HepG2 (cell line): ENCODE data around the gene SARNP. TPM values are rescaled to one million over a fixed set of nuclear protein-coding genes. Genes with fewer than 3 reads are reported as not detected.

ENCODE experiments used
- ATAC-seq: fragments of 200-7000 bp; cut with Tn5 transposase; 3 replicates; pipeline ENCODE4 v1.9.1; 2020; ENCODE audit warnings: mild to moderate bottlenecking, moderate library complexity
- BruUV-seq: library from RNA; stranded (reverse); fragments of 400-500 nt; replicated peaks from 2 replicates; lab custom pipeline; 2021; lab: Mats Ljungman, UMichigan
- CTCF ChIA-PET: fragments of 300-600 bp; formaldehyde crosslinking; extraction: SDS; loops from one replicate; lab custom pipeline; 2021; ENCODE audit warnings: low total read pairs, inconsistent platforms, low intra/inter-chr PET ratio; lab: Yijun Ruan, JAX
- POLR2A ChIA-PET: fragments of 350-600 bp; sonication (Branson Sonifier 250); formaldehyde crosslinking; loops from one replicate; lab custom pipeline; 2020; ENCODE audit warnings: antibody characterized with exemption, inconsistent platforms; lab: Yijun Ruan, JAX
- DNase-seq: peaks from one replicate; pipeline ENCODE4 v3.0.0-alpha.2; 2015; ENCODE audit warnings: low spot score
- FAIRE-seq: peaks from 3 replicates; lab custom pipeline; 2011; peaks lifted over from hg19 to GRCh38; lab: Jason Lieb, UNC
- H2AFZ ChIP-seq: one replicate; pipeline ENCODE4 v1.6.1; 2011; ENCODE audit warnings: low read length, inconsistent platforms
- H3K27ac ChIP-seq: fragments of 300-600 bp; 3 replicates; pipeline ENCODE4 v1.8.0; 2011; ENCODE audit warnings: mixed run types, mild to moderate bottlenecking, mixed read lengths, low read length, inconsistent platforms; ENCODE audit not compliant: insufficient read depth; ENCODE audit errors: extremely low read length
- H3K27me3 ChIP-seq, 2 experiments: fragments of 200-600 bp in 1 of 2; 2 replicates in 1 of 2; 3 replicates in 1 of 2; pipeline versions ENCODE4 v1.6.0 to v1.8.0; 2011; ENCODE audit warnings: low read length in 2 of 2, mild to moderate bottlenecking in 2 of 2, moderate library complexity in 2 of 2, inconsistent platforms in 1 of 2; ENCODE audit not compliant: insufficient read depth in 2 of 2, control insufficient read depth in 1 of 2
- H3K36me3 ChIP-seq, 2 experiments: fragments of 200-600 bp in 1 of 2; replicated peaks in 1 of 2; 2 replicates in 1 of 2; 3 replicates in 1 of 2; pipeline versions ENCODE4 v1.5.1 to v1.8.0; 2011; ENCODE audit warnings: low read length in 2 of 2, inconsistent platforms in 1 of 2; ENCODE audit not compliant: insufficient read depth in 2 of 2, control insufficient read depth in 1 of 2
- H3K4me1 ChIP-seq: 2 replicates; pipeline ENCODE4 v1.5.1; 2012; ENCODE audit warnings: low read length, inconsistent platforms; ENCODE audit not compliant: insufficient read depth
- H3K4me2 ChIP-seq: 2 replicates; pipeline ENCODE4 v1.6.0; 2011; ENCODE audit warnings: low read depth, low read length, inconsistent platforms
- H3K4me3 ChIP-seq, 3 experiments: fragments of 200-600 bp in 1 of 3; sonication (generic), shearing (Covaris generic) in 1 of 3; replicated peaks in 1 of 3; 2 replicates each; pipeline ENCODE4 v1.5.1; 2011 to 2016; ENCODE audit warnings: low read length in 3 of 3, inconsistent platforms in 2 of 3, low read depth in 2 of 3, mild to moderate bottlenecking in 2 of 3, control low read depth in 1 of 3, mixed read lengths in 1 of 3; ENCODE audit not compliant: insufficient read depth in 1 of 3
- H3K79me2 ChIP-seq: one replicate; pipeline ENCODE4 v1.6.1; 2011; ENCODE audit warnings: low read length, inconsistent platforms; ENCODE audit not compliant: insufficient read depth
- H3K9ac ChIP-seq: 2 replicates; pipeline ENCODE4 v1.6.0; 2011; ENCODE audit warnings: mild to moderate bottlenecking, low read depth, low read length, inconsistent platforms; ENCODE audit not compliant: insufficient read depth
- H3K9me3 ChIP-seq: 2 replicates; pipeline ENCODE4 v1.5.1; 2012; ENCODE audit warnings: mild to moderate bottlenecking, low read length
- H4K20me1 ChIP-seq: 2 replicates; pipeline ENCODE4 v1.6.0; 2011; ENCODE audit warnings: inconsistent platforms, mild to moderate bottlenecking, low read length, moderate library complexity; ENCODE audit not compliant: insufficient read depth
- CBFB ChIP-seq: sonication (generic); formaldehyde crosslinking; IDR thresholded peaks from 2 replicates; pipeline ENCODE4 v1.4.0; 2020; ENCODE audit warnings: missing genetic modification reagents
- CCAR2 ChIP-seq: fragments of 200-400 bp; formaldehyde crosslinking; optimal IDR thresholded peaks from 2 replicates; pipeline ENCODE3; 2018; ENCODE audit warnings: low read depth, mild to moderate bottlenecking, low read length, moderate library complexity
- DMAP1 ChIP-seq: IDR thresholded peaks from 2 replicates; pipeline ENCODE4 v1.6.1; 2016
- ETV5 ChIP-seq: IDR thresholded peaks from 2 replicates; pipeline ENCODE4 v1.6.1; 2018; ENCODE audit warnings: missing biosample characterization, missing genetic modification reagents, inconsistent platforms, borderline replicate concordance
- EZH2 ChIP-seq: conservative IDR thresholded peaks from 2 replicates; pipeline ENCODE4 v1.6.1; 2012; ENCODE audit warnings: mild to moderate bottlenecking, low read depth, low read length, moderate library complexity
- FOXC1 ChIP-seq: sonication (generic); formaldehyde crosslinking; IDR thresholded peaks from 2 replicates; pipeline ENCODE4 v1.8.0; 2022; ENCODE audit warnings: mild to moderate bottlenecking, missing genetic modification reagents, borderline replicate concordance
- GTF2F1 ChIP-seq: fragments of 150-350 bp; IDR thresholded peaks from 2 replicates; pipeline ENCODE4 v1.6.1; 2014; ENCODE audit warnings: low read length
- HNRNPL ChIP-seq: fragments of 200-400 bp; formaldehyde crosslinking; IDR thresholded peaks from 2 replicates; pipeline ENCODE4 v1.6.1; 2017; ENCODE audit warnings: mild to moderate bottlenecking, low read depth, low read length
- HOXA3 ChIP-seq: sonication (generic); formaldehyde crosslinking; IDR thresholded peaks from 2 replicates; pipeline ENCODE4 v1.5.0; 2020; ENCODE audit warnings: missing genetic modification reagents
- KDM4B ChIP-seq: sonication (generic); formaldehyde crosslinking; IDR thresholded peaks from 2 replicates; pipeline ENCODE4 v1.4.0; 2020; ENCODE audit warnings: missing genetic modification reagents
- MAFG ChIP-seq: sonication (generic); formaldehyde crosslinking; IDR thresholded peaks from 2 replicates; pipeline ENCODE4 v1.5.1; 2020; ENCODE audit warnings: mild to moderate bottlenecking, missing genetic modification reagents
- TEAD2 ChIP-seq: sonication (generic); formaldehyde crosslinking; IDR thresholded peaks from 2 replicates; pipeline ENCODE4 v1.9.0; 2021; ENCODE audit warnings: missing genetic modification reagents
- ZNF253 ChIP-seq: sonication (generic); formaldehyde crosslinking; IDR thresholded peaks from 2 replicates; pipeline ENCODE4 v1.8.0; 2022; ENCODE audit warnings: mild to moderate bottlenecking, missing genetic modification reagents, borderline replicate concordance
- ZNF343 ChIP-seq: sonication (generic); formaldehyde crosslinking; IDR thresholded peaks from 2 replicates; pipeline ENCODE4 v1.4.0; 2020; ENCODE audit warnings: mild to moderate bottlenecking, missing genetic modification reagents
- ZNF549 ChIP-seq: sonication (generic); formaldehyde crosslinking; IDR thresholded peaks from 2 replicates; pipeline ENCODE4 v1.5.0; 2020; ENCODE audit warnings: missing genetic modification reagents
- ZNF619 ChIP-seq: sonication (generic); formaldehyde crosslinking; IDR thresholded peaks from 2 replicates; pipeline ENCODE4 v1.4.0; 2020; ENCODE audit warnings: mild to moderate bottlenecking, missing genetic modification reagents
- WGBS: methylation state at CpG from one replicate; pipeline ENCODE4 v1.1.6; 2017; ENCODE audit warnings: low lambda C conversion rate; 5-methylcytosine and 5-hydroxymethylcytosine counted together
- in situ Hi-C: cut with HindIII; loops from 2 replicates; pipeline ENCODE4 v1.10.0; 2017; ENCODE audit warnings: low pct_unique_long_range_greater_than_20kb; ENCODE audit not compliant: extremely low pct_ligation_motif_present
- intact Hi-C: fragments of 100-400 bp; cut with micrococcal nuclease; formaldehyde crosslinking; loops from one replicate; pipeline ENCODE4 v1.10.0; 2022; ENCODE audit not compliant: unreplicated experiment
- polyA plus RNA-seq, 8 experiments: library from polyadenylated mRNA; depleted of rRNA in 3 of 8; stranded (reverse) in 7 of 8; unstranded in 1 of 8; fragments of >200 nt; fragmentation: Illumina TruSeq in 4 of 8; extraction: Trizol in 4 of 8; gene quantifications; 2 replicates each; pipeline versions ENCODE4 v1.2.1 to v1.2.3, GENCODE V29; 2011 to 2016; ENCODE audit warnings: low read depth in 4 of 8, missing spikeins in 1 of 8, mixed read lengths in 1 of 8; ENCODE audit not compliant: insufficient read depth in 1 of 8
- total RNA-seq, 5 experiments: library from RNA; depleted of rRNA; stranded (reverse); fragments of >200 nt; fragmentation: Illumina TruSeq; extraction: Trizol; gene quantifications; 2 replicates each; pipeline ENCODE4 v1.2.3, GENCODE V29; 2016; ENCODE audit warnings: low read depth in 1 of 5
- TF ChIP-seq, protein P1 (sequence below): sonication (generic); formaldehyde crosslinking; IDR thresholded peaks from 2 replicates; pipeline ENCODE4 v1.5.1; 2020; ENCODE audit warnings: missing genetic modification reagents, mild to moderate bottlenecking, borderline replicate concordance
- TF ChIP-seq, protein P2 (sequence below): sonication (generic); formaldehyde crosslinking; IDR thresholded peaks from 2 replicates; pipeline ENCODE4 v1.8.0; 2022; ENCODE audit warnings: missing genetic modification reagents, mild to moderate bottlenecking, moderate library complexity, borderline replicate concordance
- TF ChIP-seq, protein P3 (sequence below): sonication (generic); formaldehyde crosslinking; conservative IDR thresholded peaks from 2 replicates; pipeline ENCODE4 v1.4.0; 2020; ENCODE audit warnings: missing genetic modification reagents
- TF ChIP-seq, protein P4 (sequence below): IDR thresholded peaks from 2 replicates; pipeline ENCODE4 v1.6.1; 2012; ENCODE audit warnings: inconsistent platforms

Gene SARNP
- total and polyA plus RNA-seq, 2 of the 13 experiments (the other 11 are each of a cell fraction or from before 2014, with no cell fraction given) = 59.0 to 95.4 TPM

DNA sequence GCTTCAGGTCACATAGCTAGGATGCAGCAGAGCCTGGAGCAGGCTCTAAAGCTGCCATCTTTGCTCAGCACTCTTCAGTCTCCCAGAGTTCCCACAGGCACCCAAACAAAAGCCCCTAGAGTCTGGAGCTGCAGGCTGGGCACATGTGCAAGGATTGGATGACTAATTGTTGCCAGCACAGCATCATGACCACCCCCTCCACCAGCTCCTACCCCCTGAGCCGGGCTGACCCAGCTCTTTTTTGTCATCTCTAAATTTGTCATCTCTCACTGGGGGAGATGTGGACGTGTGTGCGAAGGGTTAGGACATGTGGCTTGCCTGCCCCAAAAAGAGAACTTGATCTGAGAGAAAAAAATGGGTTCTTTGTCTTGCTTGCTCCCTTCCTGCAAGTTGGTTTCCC, 29.5 kb upstream of the SARNP start (continued):
- TF ChIP-seq ZNF549 (CRISPR knock-in tag) = no peak
- TF ChIP-seq CCAR2 = no peak
- TF ChIP-seq FOXC1 (CRISPR knock-in tag) = no peak
- no peak for TF ChIP-seq MAFG (CRISPR knock-in tag)
- TF ChIP-seq ZNF343 (CRISPR knock-in tag) = no peak

DNA sequence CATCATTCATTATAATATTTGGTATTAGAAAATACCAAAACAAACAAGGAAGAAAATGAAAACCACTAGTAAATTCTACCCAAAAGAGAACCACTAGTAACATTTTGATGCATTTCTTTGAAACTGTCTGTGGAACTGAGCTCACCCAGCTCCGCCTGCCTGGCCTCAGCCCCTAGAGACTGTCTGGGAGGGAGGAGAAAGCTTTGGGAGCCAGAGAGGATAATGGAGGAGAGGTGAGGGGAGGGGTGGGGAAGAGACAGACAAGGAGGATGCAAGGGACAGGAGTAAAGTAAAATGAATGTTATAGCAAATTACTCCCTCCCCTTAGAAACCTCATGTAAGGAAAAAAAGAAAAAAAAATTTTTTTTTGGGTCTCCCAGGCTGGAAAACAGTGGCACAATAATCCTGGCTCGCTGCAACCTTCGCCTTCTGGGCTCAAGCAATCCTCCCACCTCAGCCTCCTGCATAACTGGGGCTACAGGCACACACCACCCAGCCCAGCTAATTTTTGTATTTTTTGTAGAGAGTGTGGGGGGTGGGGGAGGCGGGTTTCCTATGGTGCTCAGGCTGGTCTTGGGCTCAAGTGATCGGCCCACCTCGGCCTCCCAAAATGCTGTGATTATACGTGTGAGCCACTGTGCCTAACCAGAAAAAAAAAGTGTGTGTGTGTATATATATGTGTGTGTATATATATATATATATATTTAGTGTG, 28.4 kb upstream of the SARNP start:
- in situ Hi-C loops = no loop called here
- intact Hi-C loops = no loop called here
- no peak for DNase-seq
- Histone ChIP-seq H3K4me3 (no peak overlapping the region), H4K20me1 (no peaks in the 10 kb centered on the region), H3K9ac (no peak overlapping the region), H3K36me3 (no peaks in the 10 kb centered on the region), H3K27me3 (peaks cover 1 to 18% of the 10 kb centered on the region in 2 experiments; a peak in 3 of 5 replicates), H3K79me2 (no peaks in the 10 kb centered on the region), H3K4me2 (no peak overlapping the region), H2AFZ (no peak overlapping the region), H3K4me1 (peaks cover 33% of the 10 kb centered on the region), H3K9me3 (no peaks in the 10 kb centered on the region), H3K27ac (no peak overlapping the region)
- WGBS = 50% methylated on average over 7 of the region's 7 CpGs
- ATAC-seq = no peak
- POLR2A ChIA-PET = interaction anchor here (1.6 kb wide), 1 partner anchor 28 kb away, joined by 3 read pairs; the partner anchor contains the start of genes ORMDL2 and SARNP
- CTCF ChIA-PET = no interaction called here
- FAIRE-seq = no peak
- BruUV-seq = no TSS peak
- TF ChIP-seq ZNF619 (CRISPR knock-in tag) (no peak), HNRNPL (no peak), DMAP1 (CRISPR knock-in tag) (no peak), ETV5 (CRISPR knock-in tag) (no peak), KDM4B (CRISPR knock-in tag) (no peak), HOXA3 (CRISPR knock-in tag) (no peak), ZNF253 (CRISPR knock-in tag) (no peak), CBFB (CRISPR knock-in tag) (no peak), TEAD2 (CRISPR knock-in tag) (no peak), GTF2F1 (no peak), EZH2 (no peak)
- TF ChIP-seq, protein P1, sequence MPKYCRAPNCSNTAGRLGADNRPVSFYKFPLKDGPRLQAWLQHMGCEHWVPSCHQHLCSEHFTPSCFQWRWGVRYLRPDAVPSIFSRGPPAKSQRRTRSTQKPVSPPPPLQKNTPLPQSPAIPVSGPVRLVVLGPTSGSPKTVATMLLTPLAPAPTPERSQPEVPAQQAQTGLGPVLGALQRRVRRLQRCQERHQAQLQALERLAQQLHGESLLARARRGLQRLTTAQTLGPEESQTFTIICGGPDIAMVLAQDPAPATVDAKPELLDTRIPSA (CRISPR knock-in tag) = no peak
- TF ChIP-seq, protein P2, sequence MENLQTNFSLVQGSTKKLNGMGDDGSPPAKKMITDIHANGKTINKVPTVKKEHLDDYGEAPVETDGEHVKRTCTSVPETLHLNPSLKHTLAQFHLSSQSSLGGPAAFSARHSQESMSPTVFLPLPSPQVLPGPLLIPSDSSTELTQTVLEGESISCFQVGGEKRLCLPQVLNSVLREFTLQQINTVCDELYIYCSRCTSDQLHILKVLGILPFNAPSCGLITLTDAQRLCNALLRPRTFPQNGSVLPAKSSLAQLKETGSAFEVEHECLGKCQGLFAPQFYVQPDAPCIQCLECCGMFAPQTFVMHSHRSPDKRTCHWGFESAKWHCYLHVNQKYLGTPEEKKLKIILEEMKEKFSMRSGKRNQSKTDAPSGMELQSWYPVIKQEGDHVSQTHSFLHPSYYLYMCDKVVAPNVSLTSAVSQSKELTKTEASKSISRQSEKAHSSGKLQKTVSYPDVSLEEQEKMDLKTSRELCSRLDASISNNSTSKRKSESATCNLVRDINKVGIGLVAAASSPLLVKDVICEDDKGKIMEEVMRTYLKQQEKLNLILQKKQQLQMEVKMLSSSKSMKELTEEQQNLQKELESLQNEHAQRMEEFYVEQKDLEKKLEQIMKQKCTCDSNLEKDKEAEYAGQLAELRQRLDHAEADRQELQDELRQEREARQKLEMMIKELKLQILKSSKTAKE (CRISPR knock-in tag) = no peak
- TF ChIP-seq, protein P3, sequence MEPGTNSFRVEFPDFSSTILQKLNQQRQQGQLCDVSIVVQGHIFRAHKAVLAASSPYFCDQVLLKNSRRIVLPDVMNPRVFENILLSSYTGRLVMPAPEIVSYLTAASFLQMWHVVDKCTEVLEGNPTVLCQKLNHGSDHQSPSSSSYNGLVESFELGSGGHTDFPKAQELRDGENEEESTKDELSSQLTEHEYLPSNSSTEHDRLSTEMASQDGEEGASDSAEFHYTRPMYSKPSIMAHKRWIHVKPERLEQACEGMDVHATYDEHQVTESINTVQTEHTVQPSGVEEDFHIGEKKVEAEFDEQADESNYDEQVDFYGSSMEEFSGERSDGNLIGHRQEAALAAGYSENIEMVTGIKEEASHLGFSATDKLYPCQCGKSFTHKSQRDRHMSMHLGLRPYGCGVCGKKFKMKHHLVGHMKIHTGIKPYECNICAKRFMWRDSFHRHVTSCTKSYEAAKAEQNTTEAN (CRISPR knock-in tag) = no peak
- TF ChIP-seq, protein P4, sequence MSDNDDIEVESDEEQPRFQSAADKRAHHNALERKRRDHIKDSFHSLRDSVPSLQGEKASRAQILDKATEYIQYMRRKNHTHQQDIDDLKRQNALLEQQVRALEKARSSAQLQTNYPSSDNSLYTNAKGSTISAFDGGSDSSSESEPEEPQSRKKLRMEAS = no peak
